LHCN-M2 (cell line): Measurements from ENCODE around the gene PCDHGB2. TPM values are rescaled to one million over a fixed set of nuclear protein-coding genes. Genes with fewer than 3 reads are reported as not detected.

Experiments used
- total RNA-seq: library from RNA; depleted of rRNA; stranded (reverse); fragments of >200 nt; gene quantifications from 2 replicates; pipeline ENCODE4 v1.2.3, GENCODE V29; 2014; rRNA removed

The PCDHGB2 gene
- total RNA-seq, 1 experiment from 2014 or later, result 12.5 TPM

Other genes starting within 250 kb of the PCDHGB2 start
- 1.8 and 1.9 TPM in 2 replicates for gene PCDHB4, start 238.2 kb upstream of the PCDHGB2 start, total RNA-seq
- gene PCDHB5, start 224.8 kb upstream of the PCDHGB2 start, total RNA-seq, result 0.63 and 1.1 TPM in 2 replicates
- 0.34 and 0.38 TPM in 2 replicates for gene PCDHB6, start 209.9 kb upstream of the PCDHGB2 start, total RNA-seq
- 2.0 and 3.4 TPM in 2 replicates for gene PCDHB7, start 187.3 kb upstream of the PCDHGB2 start, total RNA-seq
- gene PCDHB8, start 182.2 kb upstream of the PCDHGB2 start, total RNA-seq, result 9.6 and 12.3 TPM in 2 replicates
- 10.4 and 12.2 TPM in 2 replicates for gene PCDHB16, start 177.6 kb upstream of the PCDHGB2 start, total RNA-seq
- 2.8 and 3.1 TPM in 2 replicates for gene PCDHB9, start 172.8 kb upstream of the PCDHGB2 start, total RNA-seq
- gene PCDHB10, start 167.6 kb upstream of the PCDHGB2 start, total RNA-seq, result 2.4 and 2.8 TPM in 2 replicates
- 0.77 and 1.5 TPM in 2 replicates for gene PCDHB11, start 160.4 kb upstream of the PCDHGB2 start, total RNA-seq
- 3.1 and 3.6 TPM in 2 replicates for gene PCDHB12, start 151.3 kb upstream of the PCDHGB2 start, total RNA-seq
- 3.5 and 5.1 TPM in 2 replicates for gene PCDHB13, start 146.1 kb upstream of the PCDHGB2 start, total RNA-seq
- gene PCDHB14, start 136.7 kb upstream of the PCDHGB2 start, total RNA-seq, result 4.3 and 4.9 TPM in 2 replicates
- 3.8 TPM in 2 replicates for gene PCDHB15, start 114.6 kb upstream of the PCDHGB2 start, total RNA-seq
- 0.17 TPM in 1 of 2 replicates, not detected in the other for gene SLC25A2, start 55.9 kb upstream of the PCDHGB2 start, total RNA-seq
- gene TAF7, start 39.2 kb upstream of the PCDHGB2 start, total RNA-seq, result 65.1 and 67.6 TPM in 2 replicates
- gene PCDHGA1, start 29.5 kb upstream of the PCDHGB2 start, total RNA-seq, result 5.3 and 7.1 TPM in 2 replicates
- 0.90 and 1.1 TPM in 2 replicates for gene PCDHGA2, start 21.2 kb upstream of the PCDHGB2 start, total RNA-seq
- 0.57 TPM in 1 of 2 replicates, not detected in the other for gene PCDHGA3, start 16.2 kb upstream of the PCDHGB2 start, total RNA-seq
- gene PCDHGB1, start 9.9 kb upstream of the PCDHGB2 start, total RNA-seq, result 6.8 and 8.1 TPM in 2 replicates
- gene PCDHGA4, start 5.0 kb upstream of the PCDHGB2 start, total RNA-seq, result 3.9 and 4.4 TPM in 2 replicates
- gene PCDHGA5, start 4.2 kb downstream of the PCDHGB2 start, total RNA-seq, result 0.98 and 1.5 TPM in 2 replicates
- 1.4 and 1.6 TPM in 2 replicates for gene PCDHGB3, start 10.2 kb downstream of the PCDHGB2 start, total RNA-seq
- gene PCDHGA6, start 13.9 kb downstream of the PCDHGB2 start, total RNA-seq, result 0.77 and 0.98 TPM in 2 replicates
- 0.57 and 0.77 TPM in 2 replicates for gene PCDHGA7, start 22.7 kb downstream of the PCDHGB2 start, total RNA-seq
- gene PCDHGB4, start 27.7 kb downstream of the PCDHGB2 start, total RNA-seq, result 0.69 and 0.71 TPM in 2 replicates
- gene PCDHGA8, start 32.6 kb downstream of the PCDHGB2 start, total RNA-seq, result 0.26 and 0.75 TPM in 2 replicates
- gene PCDHGB5, start 38.0 kb downstream of the PCDHGB2 start, total RNA-seq, result 0.52 and 2.1 TPM in 2 replicates
- 0.64 and 0.75 TPM in 2 replicates for gene PCDHGA9, start 42.8 kb downstream of the PCDHGB2 start, total RNA-seq
- 0.32 and 0.40 TPM in 2 replicates for gene PCDHGB6, start 48.0 kb downstream of the PCDHGB2 start, total RNA-seq
- gene PCDHGA10, start 53.0 kb downstream of the PCDHGB2 start, total RNA-seq, result 17.4 and 21.4 TPM in 2 replicates
- 0.52 and 0.83 TPM in 2 replicates for gene PCDHGB7, start 57.7 kb downstream of the PCDHGB2 start, total RNA-seq
- gene PCDHGA11, start 61.1 kb downstream of the PCDHGB2 start, total RNA-seq, result 0.64 and 0.75 TPM in 2 replicates
- 6.1 and 6.9 TPM in 2 replicates for gene PCDHGA12, start 70.5 kb downstream of the PCDHGB2 start, total RNA-seq
- gene PCDHGC3, start 116.0 kb downstream of the PCDHGB2 start, total RNA-seq, result 96.0 and 98.3 TPM in 2 replicates
- gene PCDHGC4, start 125.0 kb downstream of the PCDHGB2 start, total RNA-seq, result 0.69 and 0.83 TPM in 2 replicates
- 1.7 and 2.0 TPM in 2 replicates for gene PCDHGC5, start 129.1 kb downstream of the PCDHGB2 start, total RNA-seq